DND-41 (cell line): ENCODE data around the gene ST6GALNAC4.

ENCODE experiments used
- ATAC-seq: fragments of 200-7000 bp; cut with Tn5 transposase; 3 replicates; pipeline ENCODE4 v1.9.1; 2021; ENCODE audit warnings: low read depth; ENCODE audit not compliant: insufficient read depth
- DNase-seq: peaks from one replicate; pipeline ENCODE4 v3.0.0-alpha.2; 2020
- H2AFZ ChIP-seq: 2 replicates; pipeline ENCODE4 v1.6.0; 2012; ENCODE audit warnings: low read depth, low read length
- H3K27ac ChIP-seq: 2 replicates; pipeline ENCODE4 v1.5.1; 2012; ENCODE audit warnings: low read length, inconsistent platforms
- H3K27me3 ChIP-seq: fragments of 200-600 bp; sonication (generic); 2 replicates; pipeline ENCODE4 v1.6.0; 2012; ENCODE audit warnings: low read length, mild to moderate bottlenecking, inconsistent platforms; ENCODE audit not compliant: insufficient read depth, poor library complexity
- H3K36me3 ChIP-seq: 2 replicates; pipeline ENCODE4 v1.5.1; 2012; ENCODE audit warnings: low read length, inconsistent platforms; ENCODE audit not compliant: insufficient read depth
- H3K4me1 ChIP-seq: 2 replicates; pipeline ENCODE4 v1.5.1; 2012; ENCODE audit warnings: mild to moderate bottlenecking, low read length; ENCODE audit not compliant: insufficient read depth
- H3K4me2 ChIP-seq: 2 replicates; pipeline ENCODE4 v1.6.0; 2012; ENCODE audit warnings: mild to moderate bottlenecking, moderate library complexity, low read length, inconsistent platforms; ENCODE audit not compliant: insufficient read depth
- H3K4me3 ChIP-seq, 2 experiments: fragments of 200-600 bp in 1 of 2; shearing (Covaris generic) in 1 of 2; 2 replicates each; pipeline ENCODE4 v1.5.1; 2012 to 2016; ENCODE audit warnings: inconsistent platforms in 2 of 2, low read length in 2 of 2, mild to moderate bottlenecking in 2 of 2, low read depth in 1 of 2, moderate library complexity in 1 of 2
- H3K79me2 ChIP-seq: 2 replicates; pipeline ENCODE4 v1.6.0; 2012; ENCODE audit warnings: low read length, inconsistent platforms; ENCODE audit not compliant: insufficient read depth
- H3K9ac ChIP-seq: 2 replicates; pipeline ENCODE4 v1.6.0; 2012; ENCODE audit warnings: low read depth, mild to moderate bottlenecking, inconsistent platforms, low read length, moderate library complexity
- H3K9me3 ChIP-seq: 2 replicates; pipeline ENCODE4 v1.5.1; 2012; ENCODE audit warnings: low read length, moderate library complexity, mild to moderate bottlenecking, inconsistent platforms; ENCODE audit not compliant: insufficient read depth, severe bottlenecking
- H4K20me1 ChIP-seq: 2 replicates; pipeline ENCODE4 v1.6.0; 2012; ENCODE audit warnings: low read length; ENCODE audit not compliant: insufficient read depth
- CTCF ChIP-seq: IDR thresholded peaks from 2 replicates; pipeline ENCODE4 v1.5.1; 2012; ENCODE audit warnings: borderline replicate concordance, low read length, moderate library complexity, mild to moderate bottlenecking; ENCODE audit not compliant: poor library complexity, severe bottlenecking; ENCODE audit errors: extremely low read depth
- EZH2 ChIP-seq: IDR thresholded peaks from 3 replicates; pipeline ENCODE4 v1.6.1; 2012; ENCODE audit warnings: borderline replicate concordance, low read depth, mild to moderate bottlenecking, moderate library complexity, low read length, inconsistent platforms; ENCODE audit not compliant: severe bottlenecking

ST6GALNAC4 gene

GRCh38 chr9:127896395-127897192 is 20.2 kb downstream of the ST6GALNAC4 start:
- Histone ChIP-seq H3K79me2 (0 out of 2 replicates have a peak, but pooled peaks cover 2% of the 10 kb centered on the region), H3K9ac (no peak overlapping the region), H3K27me3 (no peaks in the 10 kb centered on the region), H3K9me3 (peaks cover 21% of the 10 kb centered on the region), H3K27ac (no peak overlapping the region), H3K4me3 (no peak overlapping the region), H3K36me3 (peaks cover 42% of the 10 kb centered on the region), H3K4me2 (no peak overlapping the region), H2AFZ (no peak overlapping the region), H4K20me1 (no peaks in the 10 kb centered on the region), H3K4me1 (peaks cover 21% of the 10 kb centered on the region)
- DNase-seq (no peak), ATAC-seq (no peak)
- TF ChIP-seq CTCF (no peak), EZH2 (no peak)

DNA sequence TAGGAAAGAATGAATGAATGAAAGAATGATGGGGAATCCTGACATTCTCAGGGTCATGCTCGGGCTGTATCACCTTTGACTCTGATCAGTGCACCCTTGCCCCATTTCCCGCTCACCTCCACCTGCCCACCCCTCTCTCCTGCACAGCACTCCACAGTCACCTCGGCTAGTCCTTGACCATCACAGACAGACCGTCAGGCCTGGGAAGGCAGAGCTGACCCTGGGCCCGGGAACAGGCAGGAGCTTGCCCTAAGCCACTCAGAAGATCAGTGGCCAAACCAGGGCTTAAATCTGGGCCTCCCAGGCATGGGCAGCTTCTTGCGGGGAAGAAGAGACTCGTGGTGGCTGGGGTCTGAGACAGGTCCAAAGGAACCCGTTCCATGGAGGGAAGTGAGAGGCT is 21.0 kb downstream of the ST6GALNAC4 start:
- DNase-seq (no peak), ATAC-seq (no peak)
- H2AFZ ChIP-seq = no peak overlapping the region
- H3K36me3 ChIP-seq = peaks cover 47% of the 10 kb centered on the region
- H3K4me1 ChIP-seq = peaks cover 21% of the 10 kb centered on the region
- 0 out of 2 replicates have a peak, but pooled peaks cover 2% of the 10 kb centered on the region for H3K79me2 ChIP-seq
- no peak overlapping the region for H3K4me3 ChIP-seq
- H3K27ac ChIP-seq = no peak overlapping the region
- H3K9ac ChIP-seq = no peak overlapping the region
- no peaks in the 10 kb centered on the region for H3K27me3 ChIP-seq
- TF ChIP-seq CTCF = no peak
- TF ChIP-seq EZH2 = no peak
- no peak overlapping the region for H3K4me2 ChIP-seq
- H3K9me3 ChIP-seq = peaks cover 21% of the 10 kb centered on the region
- H4K20me1 ChIP-seq = no peaks in the 10 kb centered on the region

DNA sequence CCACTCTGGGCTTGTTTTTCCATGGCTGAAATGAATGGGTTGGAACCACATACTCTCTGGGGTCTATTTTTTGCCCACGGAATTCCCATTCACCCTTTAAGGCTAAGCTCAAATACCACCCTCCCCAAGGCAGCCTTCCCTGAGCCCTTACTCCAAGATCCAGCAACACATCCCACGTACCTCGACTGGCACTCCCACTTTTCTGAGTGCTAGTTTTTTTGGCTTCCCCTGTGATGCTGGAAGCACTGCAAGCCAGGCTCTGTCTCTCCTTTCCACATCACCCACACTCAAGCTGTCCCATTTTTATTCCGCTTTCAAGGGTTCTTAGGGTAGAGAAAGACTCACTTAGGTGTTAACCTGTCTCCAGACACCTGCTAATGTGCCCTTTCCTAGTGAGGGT is 23.4 kb downstream of the ST6GALNAC4 start:
- Histone ChIP-seq H3K79me2 (0 out of 2 replicates have a peak, but pooled peaks cover under 1% of the 10 kb centered on the region), H3K4me1 (peaks cover 7% of the 10 kb centered on the region), H2AFZ (no peak overlapping the region), H3K4me3 (no peak overlapping the region), H4K20me1 (no peaks in the 10 kb centered on the region), H3K27ac (no peak overlapping the region), H3K36me3 (peaks cover 56% of the 10 kb centered on the region), H3K4me2 (no peak overlapping the region), H3K9ac (no peak overlapping the region), H3K27me3 (no peaks in the 10 kb centered on the region), H3K9me3 (peaks cover 21% of the 10 kb centered on the region)
- ATAC-seq = no peak
- DNase-seq = no peak
- TF ChIP-seq EZH2 = no peak
- no peak for TF ChIP-seq CTCF
